HG03108 (cell line): ENCODE data around the gene FAM83C.

ENCODE experiments used
- ATAC-seq: cut with Tn5 transposase; IDR thresholded peaks from one replicate; pipeline ENCODE4 v1.9.1; 2021; ENCODE audit warnings: moderate library complexity; ENCODE audit not compliant: unreplicated experiment

Gene FAM83C

DNA sequence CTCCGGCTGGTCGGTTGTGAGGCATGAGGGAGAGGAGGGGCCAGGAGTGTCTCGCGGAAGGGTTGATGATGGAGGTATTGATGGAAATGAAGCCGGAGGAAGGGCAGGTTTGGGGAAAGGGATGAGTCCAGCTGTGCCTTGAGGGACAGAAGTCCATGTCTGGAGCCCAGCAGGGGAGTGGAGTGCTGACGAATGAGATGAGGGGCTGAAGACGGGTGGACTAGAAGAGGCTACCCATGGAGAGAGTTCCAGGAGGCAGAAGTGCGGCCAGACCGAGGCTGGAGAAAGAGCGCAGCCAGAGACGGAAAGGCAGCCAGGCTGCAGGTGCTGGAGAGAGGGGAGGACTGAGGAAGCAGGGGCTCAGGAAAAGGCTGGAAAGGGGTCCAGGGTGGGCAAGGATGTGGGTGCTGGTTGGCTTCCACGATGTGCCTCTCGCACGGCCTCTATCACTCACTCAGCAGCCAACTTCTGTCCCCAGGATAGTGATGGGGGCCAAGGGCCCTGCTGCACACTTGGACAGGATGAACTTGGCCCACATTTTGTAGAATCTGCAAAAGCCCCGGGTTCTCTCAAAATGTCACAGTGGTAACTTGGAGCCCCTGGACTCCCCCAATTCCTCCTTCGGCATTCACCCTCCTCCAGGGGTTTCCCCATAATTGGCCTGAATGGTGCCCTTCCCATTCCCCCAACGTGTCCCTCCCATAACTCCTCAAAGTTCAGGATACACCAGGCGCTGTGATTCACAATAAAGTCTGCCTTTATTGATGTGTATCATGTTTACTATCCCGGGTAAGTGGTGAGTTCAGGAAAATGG is 7.0 kb downstream of the FAM83C start:
- ATAC-seq, result no peak

DNA sequence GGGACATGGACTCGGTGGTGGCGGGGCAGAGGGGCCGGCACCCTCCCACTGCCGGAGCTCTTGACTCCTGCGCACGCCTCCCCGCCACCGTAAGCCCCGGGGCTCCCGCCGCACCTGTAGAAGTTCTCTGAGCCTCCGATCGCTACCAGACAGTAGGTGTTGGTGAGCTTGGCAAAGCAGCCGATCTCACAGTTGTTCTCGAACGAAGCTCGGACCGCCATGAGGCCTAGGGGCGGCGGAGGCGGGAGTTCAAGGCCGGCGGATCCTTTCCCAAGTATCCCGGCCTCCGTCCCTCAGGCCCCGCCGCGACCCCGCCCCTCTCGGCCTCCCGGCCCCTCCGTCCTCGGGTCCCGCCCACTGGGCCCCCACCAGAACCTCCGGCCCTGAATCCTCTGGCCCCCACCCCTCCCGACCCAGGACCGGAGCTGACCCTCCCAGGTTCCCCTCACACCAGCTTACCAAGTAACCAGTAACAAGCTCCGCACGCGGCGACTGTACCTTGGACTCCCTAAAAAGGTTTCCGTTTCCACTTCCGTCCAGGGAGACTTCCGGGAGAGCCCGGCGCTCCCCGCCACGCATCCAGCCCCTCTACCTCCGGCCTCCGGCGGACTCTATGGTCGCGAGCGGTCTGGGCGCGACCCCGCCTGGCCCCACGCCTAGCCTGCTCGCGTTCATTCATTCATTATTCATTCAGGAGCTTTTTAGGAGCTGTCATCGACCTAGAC is 7.8 kb downstream of the FAM83C start, which contains the start of gene EIF6:
TSS of gene EIF6 (minus strand) at position 506 of the 725 bp plus-strand sequence. CDS start at position 221, 285 bp downstream.
- peak; percentile 79 for ATAC-seq

DNA sequence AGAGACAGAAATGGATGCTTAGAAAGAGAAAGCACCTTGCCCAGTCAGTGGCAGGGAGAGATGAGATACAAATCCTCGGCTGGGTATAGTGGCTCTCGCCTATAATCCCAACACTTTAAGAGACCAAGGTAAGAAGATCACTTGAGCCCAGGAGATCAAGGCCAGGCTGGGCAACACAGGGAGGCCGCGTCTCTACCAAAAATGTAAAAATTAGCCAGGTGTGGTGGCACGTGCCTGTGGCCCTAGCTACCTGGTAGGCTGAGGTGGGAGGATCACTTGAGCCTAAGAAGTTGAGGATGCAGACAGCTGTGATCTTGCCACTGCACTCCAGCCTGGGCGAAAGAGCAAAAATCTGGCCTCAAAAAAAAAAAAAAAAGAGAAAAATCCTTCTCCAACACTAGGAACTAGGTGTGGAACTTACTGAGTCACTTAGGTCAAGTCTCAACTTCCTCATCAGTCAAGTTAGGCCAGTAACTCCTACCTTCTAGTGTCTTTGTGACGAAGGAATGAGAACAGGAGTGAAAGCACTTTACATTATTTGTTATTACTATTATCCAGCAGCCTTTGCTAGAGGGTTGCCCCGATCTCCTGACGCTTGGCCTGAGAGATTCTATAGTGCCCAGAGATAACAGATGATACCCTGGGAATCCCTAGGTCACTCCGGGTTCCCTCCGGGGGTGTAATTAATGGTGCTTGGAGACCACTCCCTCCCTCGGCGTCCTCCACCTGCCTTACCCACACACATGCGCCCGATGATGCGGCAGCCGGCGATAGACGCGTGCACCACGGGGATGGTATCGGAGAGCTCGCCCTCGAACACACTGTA is 8.6 kb downstream of the FAM83C start:
- no peak for ATAC-seq

DNA sequence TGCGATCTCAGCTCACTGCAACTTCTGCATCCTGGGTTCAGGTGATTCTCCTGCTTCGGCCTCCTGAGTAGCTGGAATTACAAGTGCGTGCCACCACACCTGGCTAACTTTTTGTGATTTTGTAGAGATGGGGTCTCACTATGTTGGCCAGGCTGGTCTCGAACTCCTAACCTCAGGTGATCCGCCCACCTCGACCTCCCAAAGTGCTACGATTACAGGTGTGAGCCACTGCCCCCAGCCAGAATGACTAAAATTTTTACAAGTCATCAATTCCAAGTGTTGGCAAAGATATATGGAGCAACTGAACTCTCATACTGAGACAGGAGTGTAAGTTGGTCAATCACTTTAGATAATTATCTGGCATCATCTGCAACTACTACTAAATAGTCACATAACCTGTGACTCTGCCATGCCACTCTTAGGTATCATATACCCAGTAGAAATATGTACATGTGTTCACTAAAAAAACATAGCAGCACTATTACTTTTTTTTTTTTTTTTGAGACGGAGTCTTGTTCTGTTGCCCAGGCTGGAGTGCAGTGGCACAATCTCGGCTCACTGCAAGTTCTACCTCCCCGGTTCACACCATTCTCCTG is 10.6 kb downstream of the FAM83C start:
- ATAC-seq, result no peak

DNA sequence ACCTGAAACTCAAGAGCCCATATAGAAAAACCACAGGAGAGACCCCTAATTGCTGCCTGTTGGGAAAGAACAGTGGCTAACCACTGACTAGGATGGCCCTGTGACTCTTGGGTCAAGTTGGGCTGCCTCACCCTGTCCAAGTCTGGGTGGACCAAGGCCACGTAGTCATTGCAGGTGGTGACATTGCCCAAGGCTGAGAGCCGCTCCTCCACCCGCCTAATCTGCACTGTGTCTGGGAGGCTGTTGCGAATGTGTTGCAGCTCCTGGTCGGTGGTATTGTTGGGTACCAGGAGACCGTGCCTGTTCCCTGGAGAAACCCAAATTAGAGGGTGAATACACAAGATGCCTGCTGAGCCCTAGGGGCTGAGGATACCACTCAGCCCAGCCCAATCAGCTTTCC is 11.7 kb downstream of the FAM83C start:
- no peak for ATAC-seq

DNA sequence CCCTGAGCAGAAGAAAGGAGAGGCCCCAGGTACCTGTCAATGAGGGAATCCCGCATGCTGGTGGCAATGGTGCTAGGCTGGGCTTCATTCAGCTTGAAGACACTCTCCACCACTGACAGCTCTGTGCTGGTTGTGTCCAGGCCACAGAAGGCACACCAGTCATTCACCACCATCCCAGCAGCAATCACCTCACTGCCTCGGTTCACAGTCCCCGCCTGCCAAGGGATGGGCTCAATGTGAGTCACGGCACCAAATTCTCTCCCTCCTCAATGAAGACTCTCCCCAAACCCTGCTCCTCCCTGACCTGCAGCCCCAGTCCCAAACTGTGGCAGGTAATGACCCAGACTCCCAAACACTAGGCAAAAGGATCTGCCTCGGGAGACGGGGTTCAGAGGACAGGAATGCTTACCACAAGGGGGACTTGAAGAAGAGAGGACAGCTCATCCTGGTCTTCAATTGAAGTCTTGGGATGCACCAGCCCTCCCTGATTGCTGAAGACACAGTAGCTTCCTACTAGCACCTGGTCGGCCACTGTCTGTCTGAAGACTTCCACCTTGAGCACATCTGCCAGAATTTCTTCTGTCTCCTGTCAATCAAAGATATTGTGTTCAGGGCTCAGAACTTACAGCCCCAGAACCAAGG is 12.6 kb downstream of the FAM83C start:
- no peak for ATAC-seq

DNA sequence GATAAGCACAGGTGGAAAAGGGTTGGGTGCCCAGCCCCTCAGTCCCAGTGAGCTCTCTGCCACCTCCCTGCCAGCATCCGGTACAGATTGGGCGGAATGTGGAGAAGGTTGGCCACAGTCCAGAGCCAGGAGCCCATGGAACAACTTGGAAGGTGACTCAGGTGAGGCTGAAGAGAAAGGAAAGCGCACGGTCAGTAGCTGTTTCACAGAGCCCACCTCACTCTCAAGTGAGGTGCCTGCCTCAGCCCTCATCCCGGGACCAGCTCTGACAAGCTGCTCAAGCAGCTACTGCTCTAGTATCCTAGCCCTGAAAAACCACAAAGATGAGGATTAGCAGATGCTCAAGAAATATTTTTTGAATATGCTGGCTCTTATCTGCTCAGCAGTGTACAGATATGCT is 13.2 kb downstream of the FAM83C start:
- no peak for ATAC-seq

DNA sequence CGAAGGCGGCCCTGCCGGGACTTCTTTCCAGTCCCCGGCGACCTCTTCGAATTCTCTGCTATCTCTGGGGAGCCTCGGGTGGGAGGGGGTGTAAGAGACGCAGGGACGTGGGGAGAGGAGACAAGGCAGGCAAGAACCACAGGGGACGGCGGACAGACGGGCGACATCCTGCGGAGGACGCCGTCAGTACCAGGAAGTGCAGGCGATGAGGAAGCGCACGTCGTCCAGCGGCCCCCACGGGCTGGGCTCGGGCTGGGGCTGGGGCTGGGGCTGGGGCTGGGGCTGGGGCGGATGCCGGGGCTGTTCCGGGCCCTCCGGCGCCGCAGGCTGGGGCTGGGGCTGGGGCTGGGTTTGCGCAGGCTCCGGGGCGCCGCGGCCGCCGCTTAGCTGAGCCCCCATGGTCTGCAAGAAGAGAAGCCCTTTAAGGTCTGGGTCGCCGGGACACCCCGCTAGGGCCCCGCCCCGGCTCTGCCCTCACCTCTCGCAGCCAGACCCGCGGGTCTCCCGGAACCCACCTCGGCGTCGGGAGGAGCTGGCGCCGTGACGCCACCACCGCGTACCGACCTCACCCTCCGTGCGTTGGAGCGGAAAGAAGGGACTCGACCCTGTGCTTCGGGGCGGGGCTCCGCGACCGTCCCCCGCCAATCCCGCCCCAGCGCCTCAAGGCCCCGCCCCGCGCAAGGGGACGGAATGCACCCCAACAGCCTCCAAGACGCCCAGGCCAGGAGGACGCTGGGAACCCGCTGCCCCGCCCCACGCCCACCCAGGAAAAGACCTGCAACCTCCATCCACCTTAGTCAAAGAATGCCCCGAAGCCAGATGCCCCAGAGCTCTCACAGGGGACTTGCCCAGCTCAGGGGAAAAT is 14.5 kb downstream of the FAM83C start, which contains the start of gene MMP24OS:
TSS of gene MMP24OS (minus strand) at position 592 of the 865 bp plus-strand sequence. CDS start at position 399, 193 bp downstream.
- peak; percentile 84 for ATAC-seq

DNA sequence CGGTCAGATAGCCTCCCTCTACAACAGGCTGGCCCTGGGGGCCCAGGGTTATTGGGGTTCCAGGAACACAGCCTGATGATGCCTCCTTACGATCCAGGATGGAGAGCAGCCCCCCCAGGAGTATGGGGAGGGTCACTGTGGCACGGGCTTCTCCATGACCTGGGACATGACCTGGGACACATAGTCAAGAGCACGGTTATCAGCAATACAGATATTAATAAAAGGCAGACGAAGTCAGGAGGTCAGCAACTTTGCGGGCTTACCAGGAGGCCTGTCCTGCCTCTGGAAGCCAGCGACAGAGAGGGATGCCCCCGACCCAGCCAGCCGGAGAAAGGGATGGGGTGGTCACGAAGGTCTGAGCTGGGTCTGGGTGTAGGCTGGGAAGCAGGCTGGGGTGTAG is 15.1 kb downstream of the FAM83C start:
- no peak for ATAC-seq

DNA sequence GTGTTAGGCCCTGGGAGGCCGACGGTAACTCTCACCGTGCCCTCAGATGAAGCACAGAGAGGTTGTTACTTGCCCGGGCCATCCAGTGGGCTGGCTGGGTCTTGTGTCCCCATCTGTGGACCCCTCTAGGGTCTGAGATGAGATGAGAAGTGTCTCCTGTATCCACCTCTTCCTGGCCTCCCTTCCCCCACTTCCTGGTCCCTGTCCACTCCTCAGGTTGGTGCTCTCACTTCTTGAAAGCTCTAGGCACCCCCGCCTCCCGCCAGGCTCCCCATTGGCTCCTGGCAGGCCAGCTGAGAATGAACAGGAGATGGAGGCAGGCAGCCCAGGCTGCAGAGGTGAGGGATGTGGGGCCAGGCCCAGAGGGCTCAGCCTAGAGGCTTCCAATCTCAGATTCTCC is 15.8 kb downstream of the FAM83C start:
- no peak for ATAC-seq

DNA sequence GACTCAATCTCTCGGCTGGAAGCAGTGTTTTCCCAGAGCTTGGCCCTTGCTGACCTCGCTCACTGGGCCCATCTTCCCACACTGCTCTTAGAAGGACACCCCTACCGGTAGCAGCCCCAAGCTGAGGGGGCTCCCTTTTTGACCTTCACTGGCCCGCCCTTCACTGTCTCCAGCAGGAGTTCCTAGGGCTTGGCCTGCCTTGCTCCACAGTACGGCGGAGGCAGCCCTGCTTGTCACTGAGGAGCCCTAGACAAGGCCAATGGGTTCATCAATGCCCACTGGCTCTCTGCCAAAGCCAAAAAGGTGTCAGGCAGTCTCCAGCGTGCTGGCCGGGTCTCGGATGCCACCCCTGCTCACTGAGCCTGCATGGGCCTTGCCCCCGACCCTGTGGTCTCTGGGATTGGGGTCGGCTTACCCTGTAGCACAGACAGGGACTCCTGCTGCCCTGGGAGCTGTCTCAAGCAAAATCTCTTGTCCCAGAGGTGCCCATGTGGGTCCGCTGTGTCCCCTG is 16.4 kb downstream of the FAM83C start:
- ATAC-seq, result no peak

DNA sequence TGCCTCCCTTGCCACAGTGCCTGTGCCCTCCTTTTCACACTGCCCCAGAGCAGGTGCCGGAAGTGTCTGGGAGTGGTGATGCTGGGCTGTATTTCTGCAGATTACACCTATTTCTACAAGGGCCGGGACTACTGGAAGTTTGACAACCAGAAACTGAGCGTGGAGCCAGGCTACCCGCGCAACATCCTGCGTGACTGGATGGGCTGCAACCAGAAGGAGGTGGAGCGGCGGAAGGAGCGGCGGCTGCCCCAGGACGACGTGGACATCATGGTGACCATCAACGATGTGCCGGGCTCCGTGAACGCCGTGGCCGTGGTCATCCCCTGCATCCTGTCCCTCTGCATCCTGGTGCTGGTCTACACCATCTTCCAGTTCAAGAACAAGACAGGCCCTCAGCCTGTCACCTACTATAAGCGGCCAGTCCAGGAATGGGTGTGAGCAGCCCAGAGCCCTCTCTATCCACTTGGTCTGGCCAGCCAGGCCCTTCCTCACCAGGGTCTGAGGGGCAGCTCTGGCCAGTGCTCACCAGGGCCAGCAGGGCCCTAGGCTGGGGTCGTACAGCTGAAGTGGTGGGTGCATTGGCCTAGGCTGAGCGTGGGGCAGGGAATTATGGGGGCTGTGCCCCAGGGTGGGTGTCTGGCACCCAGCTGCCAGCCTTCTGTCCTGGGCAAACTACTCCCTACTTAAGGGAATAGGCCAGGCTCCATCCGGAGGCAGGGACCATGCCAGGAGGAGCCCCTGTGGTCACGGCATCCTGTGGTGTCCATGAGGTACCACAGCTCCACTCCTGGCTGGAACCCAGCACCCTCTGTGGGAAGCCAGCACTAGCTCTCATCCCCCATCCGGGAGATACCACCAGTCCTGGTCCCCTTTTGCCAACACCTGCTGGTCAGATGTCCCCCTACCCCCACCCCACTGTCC is 17.8 kb downstream of the FAM83C start:
- ATAC-seq, result no peak

DNA sequence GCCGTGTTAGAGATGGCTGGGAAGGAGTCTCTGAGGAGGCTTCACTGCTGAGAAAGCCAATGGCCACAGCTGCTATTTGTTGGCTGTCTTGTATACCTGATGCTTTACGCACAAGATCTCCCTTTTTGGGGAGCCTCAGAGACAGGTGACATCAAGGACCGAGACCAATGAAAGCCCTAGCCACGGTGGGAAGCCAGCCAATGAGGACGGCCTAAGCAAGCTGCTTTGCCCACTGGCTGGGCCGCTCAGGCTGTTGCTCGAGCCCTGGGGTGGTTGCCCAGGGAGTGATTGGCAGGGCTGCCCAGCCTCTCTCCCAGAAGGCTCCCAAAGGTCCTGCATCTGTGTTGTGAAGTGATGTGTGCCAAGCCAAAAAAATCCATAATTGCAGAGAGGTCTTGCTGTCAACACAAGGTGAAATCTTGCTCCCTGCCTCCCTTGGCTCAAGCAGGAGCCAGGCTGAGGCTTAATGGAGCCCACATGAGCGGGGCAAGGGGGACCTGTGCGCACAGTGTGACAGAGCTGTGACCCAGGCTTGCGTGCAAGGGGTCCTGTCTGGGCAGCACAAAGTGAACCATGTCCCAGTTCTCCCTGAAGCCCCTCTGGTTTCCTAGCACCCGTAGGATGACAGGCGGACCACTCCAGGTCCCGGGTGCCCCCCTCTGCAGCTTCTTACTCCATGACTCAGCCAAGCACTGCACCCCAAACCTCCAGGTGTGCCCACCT is 18.6 kb downstream of the FAM83C start:
- ATAC-seq, result no peak

DNA sequence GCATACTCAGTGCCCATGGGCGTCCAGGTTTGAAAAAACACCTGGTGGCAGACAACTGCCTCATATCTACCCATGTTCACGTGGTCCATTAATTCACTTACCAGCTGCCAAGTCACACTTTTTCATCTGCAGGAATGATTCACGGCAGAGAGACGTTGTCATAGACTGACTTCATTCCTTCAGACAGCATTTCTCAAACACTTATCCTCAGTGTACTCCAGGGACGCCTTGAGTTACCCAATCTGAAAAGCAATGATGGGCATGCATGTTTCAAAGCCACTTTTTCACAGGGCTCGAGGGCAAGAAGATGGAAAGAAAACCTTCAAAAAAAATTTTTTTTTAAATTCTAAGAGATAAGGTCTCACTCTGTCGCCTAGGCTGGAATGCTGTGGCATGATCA is 20.3 kb downstream of the FAM83C start:
- ATAC-seq, result no peak

DNA sequence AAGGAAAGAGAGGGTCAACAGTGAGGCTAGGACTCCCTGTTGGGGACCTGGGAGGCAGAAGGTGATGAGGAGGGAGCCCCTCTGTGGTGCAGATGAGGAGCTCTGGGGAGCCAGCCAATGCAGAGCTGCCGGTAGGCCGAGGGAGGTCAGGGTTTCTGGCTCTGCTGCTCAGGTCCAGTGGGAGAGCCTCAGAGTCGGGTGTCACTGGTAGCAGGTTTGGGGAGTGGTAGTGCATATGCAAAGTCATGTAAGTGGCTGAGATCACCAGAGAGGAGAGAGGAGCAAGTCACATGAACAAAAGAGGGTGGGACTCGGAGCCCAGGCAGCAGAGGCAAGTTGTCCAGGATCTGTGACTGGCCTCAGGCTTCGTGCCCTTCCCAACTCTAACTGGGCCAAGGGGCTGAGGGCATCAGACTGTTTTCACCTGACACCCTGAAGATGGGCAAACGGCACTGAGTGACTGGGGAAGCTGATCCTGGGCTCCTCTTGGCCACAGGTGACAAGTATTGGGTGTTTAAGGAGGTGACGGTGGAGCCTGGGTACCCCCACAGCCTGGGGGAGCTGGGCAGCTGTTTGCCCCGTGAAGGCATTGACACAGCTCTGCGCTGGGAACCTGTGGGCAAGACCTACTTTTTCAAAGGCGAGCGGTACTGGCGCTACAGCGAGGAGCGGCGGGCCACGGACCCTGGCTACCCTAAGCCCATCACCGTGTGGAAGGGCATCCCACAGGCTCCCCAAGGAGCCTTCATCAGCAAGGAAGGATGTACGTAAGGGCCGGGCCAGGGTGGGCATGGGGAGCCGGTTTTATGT is 20.9 kb downstream of the FAM83C start:
- no peak for ATAC-seq

DNA sequence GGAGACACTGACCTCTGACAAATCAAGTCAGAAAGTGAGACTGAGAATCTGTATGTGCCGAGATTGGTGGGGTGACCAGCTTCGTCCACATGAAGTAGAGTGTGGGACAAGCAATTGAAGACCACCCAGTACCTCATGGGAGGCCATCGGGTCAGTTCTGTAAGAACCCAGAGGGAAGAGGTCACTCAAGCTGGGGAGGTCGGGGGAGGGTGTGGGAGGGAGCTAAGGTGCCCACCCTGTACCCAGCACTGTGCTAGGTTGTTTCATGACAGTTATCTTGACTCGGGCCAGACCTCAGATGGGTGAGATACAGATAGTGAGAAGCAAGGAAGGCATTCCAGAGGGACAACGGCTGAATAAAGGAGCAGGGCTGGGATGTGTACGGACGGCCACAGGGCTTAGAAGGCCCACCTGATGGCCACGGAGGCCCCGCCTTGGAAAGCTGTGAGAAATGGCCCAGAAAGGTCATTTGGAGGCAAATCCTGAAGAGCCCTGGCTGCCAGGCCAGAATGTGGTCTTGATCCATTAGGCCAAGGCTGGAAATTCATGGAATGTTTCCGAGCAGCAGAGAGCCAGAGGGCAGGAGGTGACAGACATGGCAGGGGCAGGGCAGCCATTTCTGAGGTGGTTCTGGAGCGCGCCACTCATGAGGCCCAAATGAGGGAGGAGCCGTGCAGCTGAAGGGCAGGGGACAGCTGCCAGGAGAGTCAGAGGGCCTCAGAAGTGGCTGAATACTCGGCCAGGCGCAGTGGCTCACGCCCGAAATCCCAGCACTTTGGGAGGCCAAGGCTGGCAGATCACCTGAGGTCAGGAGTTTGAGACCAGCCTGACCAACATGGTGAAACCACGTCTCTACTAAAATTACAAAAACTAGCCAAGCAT is 22.0 kb downstream of the FAM83C start:
- no peak for ATAC-seq
